ENCODE data around the gene SIX1.
A peak's percentile ranks its signal among the peaks of the same experiment; 100 is the strongest.

SIX1 gene

GRCh38 chr14:60621386-60621785 lies 27.9 kb downstream of the SIX1 start:
- Histone ChIP-seq H3K27me3 (replicated peaks; ENCODE audit: control insufficient read depth, insufficient read depth, low read length) (no peaks in the 10 kb centered on the region), H3K4me3 (ENCODE audit: low read length) (peak overlapping the region; percentile 49), H3K9me3 (ENCODE audit: control insufficient read depth, low read length) (no peaks in the 10 kb centered on the region), H3K9ac (ENCODE audit: low read length) (peak overlapping the region; percentile 35), H3K4me1 (ENCODE audit: control insufficient read depth, insufficient read depth, low read length) (peaks cover 37% of the 10 kb centered on the region), H3K36me3 (ENCODE audit: control insufficient read depth, insufficient read depth, low read length, severe bottlenecking) (no peaks in the 10 kb centered on the region)
- peak; percentile 57 for DNase-seq (ENCODE audit: low read depth)

- H3K9me3 ChIP-seq (ENCODE audit: control insufficient read depth, low read length): no peaks in the 10 kb centered on the region
- H3K27me3 ChIP-seq (replicated peaks; ENCODE audit: control insufficient read depth, insufficient read depth, low read length): no peaks in the 10 kb centered on the region
- H3K36me3 ChIP-seq (ENCODE audit: control insufficient read depth, insufficient read depth, low read length, severe bottlenecking): no peaks in the 10 kb centered on the region
- H3K4me1 ChIP-seq (ENCODE audit: control insufficient read depth, insufficient read depth, low read length): peaks cover 22% of the 10 kb centered on the region
- H3K9ac ChIP-seq (ENCODE audit: low read length): no peak overlapping the region
- DNase-seq (ENCODE audit: low read depth): no peak
- H3K4me3 ChIP-seq (ENCODE audit: low read length): no peak overlapping the region
Observed at GRCh38 chr14:60618241-60618640, 31.0 kb downstream of the SIX1 start.

- DNase-seq (ENCODE audit: low read depth): no peak
- Histone ChIP-seq H3K4me3 (ENCODE audit: low read length) (no peak overlapping the region), H3K36me3 (ENCODE audit: control insufficient read depth, insufficient read depth, low read length, severe bottlenecking) (no peaks in the 10 kb centered on the region), H3K9ac (ENCODE audit: low read length) (no peak overlapping the region), H3K9me3 (ENCODE audit: control insufficient read depth, low read length) (no peaks in the 10 kb centered on the region), H3K27me3 (replicated peaks; ENCODE audit: control insufficient read depth, insufficient read depth, low read length) (no peaks in the 10 kb centered on the region), H3K4me1 (ENCODE audit: control insufficient read depth, insufficient read depth, low read length) (peaks cover 5% of the 10 kb centered on the region)
Observed at GRCh38 chr14:60616461-60616959, 32.8 kb downstream of the SIX1 start.

- H3K36me3 ChIP-seq (ENCODE audit: control insufficient read depth, insufficient read depth, low read length, severe bottlenecking): no peaks in the 10 kb centered on the region
- no peak overlapping the region for H3K9ac ChIP-seq (ENCODE audit: low read length)
- H3K27me3 ChIP-seq (replicated peaks; ENCODE audit: control insufficient read depth, insufficient read depth, low read length): no peaks in the 10 kb centered on the region
- H3K9me3 ChIP-seq (ENCODE audit: control insufficient read depth, low read length): no peaks in the 10 kb centered on the region
- DNase-seq (ENCODE audit: low read depth): no peak
- no peak overlapping the region for H3K4me3 ChIP-seq (ENCODE audit: low read length)
- H3K4me1 ChIP-seq (ENCODE audit: control insufficient read depth, insufficient read depth, low read length): peaks cover 7% of the 10 kb centered on the region
Observed at GRCh38 chr14:60602291-60602690, 47.0 kb downstream of the SIX1 start.

GRCh38 chr14:60599727-60600126 lies 49.5 kb downstream of the SIX1 start:
- DNase-seq (ENCODE audit: low read depth): peak; percentile 48
- no peaks in the 10 kb centered on the region for H3K36me3 ChIP-seq (ENCODE audit: control insufficient read depth, insufficient read depth, low read length, severe bottlenecking)
- H3K9me3 ChIP-seq (ENCODE audit: control insufficient read depth, low read length): no peaks in the 10 kb centered on the region
- H3K27me3 ChIP-seq (replicated peaks; ENCODE audit: control insufficient read depth, insufficient read depth, low read length): no peaks in the 10 kb centered on the region
- no peak overlapping the region for H3K4me3 ChIP-seq (ENCODE audit: low read length)
- H3K9ac ChIP-seq (ENCODE audit: low read length): no peak overlapping the region
- H3K4me1 ChIP-seq (ENCODE audit: control insufficient read depth, insufficient read depth, low read length): peaks cover 7% of the 10 kb centered on the region

- Histone ChIP-seq H3K9ac (ENCODE audit: low read length) (no peak overlapping the region), H3K36me3 (ENCODE audit: control insufficient read depth, insufficient read depth, low read length, severe bottlenecking) (no peaks in the 10 kb centered on the region), H3K27me3 (replicated peaks; ENCODE audit: control insufficient read depth, insufficient read depth, low read length) (no peaks in the 10 kb centered on the region), H3K9me3 (ENCODE audit: control insufficient read depth, low read length) (no peaks in the 10 kb centered on the region), H3K4me1 (ENCODE audit: control insufficient read depth, insufficient read depth, low read length) (peaks cover 11% of the 10 kb centered on the region), H3K4me3 (ENCODE audit: low read length) (no peak overlapping the region)
- DNase-seq (ENCODE audit: low read depth): no peak
Observed at GRCh38 chr14:60596139-60596538, 53.1 kb downstream of the SIX1 start.

GRCh38 chr14:60594062-60594461 lies 55.2 kb downstream of the SIX1 start:
- H3K36me3 ChIP-seq (ENCODE audit: control insufficient read depth, insufficient read depth, low read length, severe bottlenecking): no peaks in the 10 kb centered on the region
- H3K9me3 ChIP-seq (ENCODE audit: control insufficient read depth, low read length): no peaks in the 10 kb centered on the region
- DNase-seq (ENCODE audit: low read depth): no peak
- no peaks in the 10 kb centered on the region for H3K27me3 ChIP-seq (replicated peaks; ENCODE audit: control insufficient read depth, insufficient read depth, low read length)
- no peak overlapping the region for H3K9ac ChIP-seq (ENCODE audit: low read length)
- no peak overlapping the region for H3K4me3 ChIP-seq (ENCODE audit: low read length)
- peaks cover 9% of the 10 kb centered on the region for H3K4me1 ChIP-seq (ENCODE audit: control insufficient read depth, insufficient read depth, low read length)

Data from adipocyte (in vitro differentiated cells).